H1 (cell line): ENCODE measurements around the gene GALNT9. TPM values are rescaled to one million over a fixed set of nuclear protein-coding genes. Genes with fewer than 3 reads are reported as not detected.
A peak's percentile ranks its signal among the peaks of the same experiment; 100 is the strongest.

ENCODE experiments used
- CTCF ChIA-PET: fragments of 300-600 bp; sonication (Branson Sonifier 250); formaldehyde crosslinking; loops from one replicate; lab custom pipeline; 2021; ENCODE audit not compliant: partially characterized antibody; lab: Charles Lee
- POLR2A ChIA-PET: fragments of 300-600 bp; sonication (Branson Sonifier 250); formaldehyde crosslinking; loops from one replicate; lab custom pipeline; 2021; ENCODE audit warnings: inconsistent platforms; ENCODE audit not compliant: partially characterized antibody; lab: Charles Lee
- DNase-seq, 2 experiments: peaks; one replicate each; pipeline versions ENCODE4 v3.0.0 to v3.0.0-alpha.2; 2010 to 2022; ENCODE audit warnings: low spot score in 2 of 2, low read depth in 1 of 2, mixed read lengths in 1 of 2
- FAIRE-seq: peaks from 2 replicates; lab custom pipeline; 2011; peaks lifted over from hg19 to GRCh38; lab: Jason Lieb, UNC
- H2AFZ ChIP-seq: 2 replicates; pipeline ENCODE4 v1.8.1; 2012; ENCODE audit warnings: low read length, inconsistent platforms
- H2AK5ac ChIP-seq: 2 replicates; pipeline ENCODE4 v1.6.1; 2013; ENCODE audit warnings: low read depth, low read length
- H2BK120ac ChIP-seq: replicated peaks from 2 replicates; pipeline ENCODE3; 2013; ENCODE audit warnings: low read depth, low read length, inconsistent platforms
- H2BK12ac ChIP-seq: 2 replicates; pipeline ENCODE4 v1.6.1; 2013; ENCODE audit warnings: low read depth, low read length
- H2BK15ac ChIP-seq: 2 replicates; pipeline ENCODE4 v1.6.1; 2013; ENCODE audit warnings: low read length
- H2BK20ac ChIP-seq: 2 replicates; pipeline ENCODE4 v1.6.1; 2013; ENCODE audit warnings: low read length
- H2BK5ac ChIP-seq: 2 replicates; pipeline ENCODE4 v1.6.1; 2013; ENCODE audit warnings: low read depth, low read length
- H3K14ac ChIP-seq: 2 replicates; pipeline ENCODE4 v1.6.1; 2013; ENCODE audit warnings: inconsistent platforms; ENCODE audit not compliant: insufficient read length
- H3K18ac ChIP-seq: 2 replicates; pipeline ENCODE4 v1.6.1; 2013; ENCODE audit warnings: low read length; ENCODE audit errors: extremely low read depth
- H3K23ac ChIP-seq: 2 replicates; pipeline ENCODE4 v1.6.1; 2013; ENCODE audit warnings: inconsistent platforms; ENCODE audit not compliant: insufficient read length
- H3K23me2 ChIP-seq: 2 replicates; pipeline ENCODE4 v1.6.1; 2013; ENCODE audit warnings: low read depth, low read length
- H3K27ac ChIP-seq: 2 replicates; pipeline ENCODE4 v1.6.1; 2011; ENCODE audit warnings: low read depth, low read length, inconsistent platforms
- H3K27me3 ChIP-seq, 4 experiments: replicated peaks in 1 of 4; 1 replicate in 1 of 4; 2 replicates in 3 of 4; pipeline versions ENCODE4 v1.6.1 to v1.8.1; 2011 to 2013; ENCODE audit warnings: low read length in 3 of 4, mild to moderate bottlenecking in 3 of 4, inconsistent platforms in 2 of 4, mixed read lengths in 2 of 4, moderate library complexity in 1 of 4; ENCODE audit not compliant: control insufficient read depth in 3 of 4, insufficient read depth in 3 of 4; ENCODE audit errors: extremely low read depth in 1 of 4
- H3K36me3 ChIP-seq, 4 experiments: 2 replicates each; pipeline versions ENCODE4 v1.6.1 to v1.8.1; 2011 to 2013; ENCODE audit warnings: mild to moderate bottlenecking in 4 of 4, low read length in 3 of 4, moderate library complexity in 2 of 4, control low read depth in 1 of 4, inconsistent platforms in 1 of 4; ENCODE audit not compliant: insufficient read depth in 4 of 4, control insufficient read depth in 2 of 4
- H3K4ac ChIP-seq: replicated peaks from 2 replicates; pipeline ENCODE3; 2013; ENCODE audit warnings: low read length, low read depth, mixed read lengths, inconsistent platforms; ENCODE audit not compliant: insufficient read length
- H3K4me1 ChIP-seq, 4 experiments: replicated peaks in 1 of 4; 1 replicate in 1 of 4; 2 replicates in 3 of 4; pipeline versions ENCODE4 v1.6.1 to v1.8.1; 2011 to 2013; ENCODE audit warnings: low read length in 3 of 4, inconsistent platforms in 2 of 4, mixed read lengths in 1 of 4; ENCODE audit not compliant: insufficient read depth in 4 of 4, control insufficient read depth in 3 of 4
- H3K4me2 ChIP-seq, 2 experiments: 2 replicates each; pipeline versions ENCODE4 v1.6.1 to v1.8.1; 2011 to 2013; ENCODE audit warnings: low read depth in 2 of 2, low read length in 2 of 2, control low read depth in 1 of 2, inconsistent platforms in 1 of 2, mild to moderate bottlenecking in 1 of 2; ENCODE audit not compliant: insufficient read depth in 1 of 2
- H3K4me3 ChIP-seq, 4 experiments: fragments of 200-600, 300-600 bp in 1 of 4; sonication (generic), shearing (Covaris generic), sonication (Bioruptor Twin) in 1 of 4; 2 replicates each; pipeline versions ENCODE4 v1.5.1 to v1.8.1; 2011 to 2016; ENCODE audit warnings: low read length in 4 of 4, low read depth in 3 of 4, control low read depth in 2 of 4, inconsistent platforms in 2 of 4, mild to moderate bottlenecking in 2 of 4, mixed read lengths in 1 of 4, moderate library complexity in 1 of 4; ENCODE audit not compliant: insufficient read depth in 2 of 4; ENCODE audit errors: extremely low read depth in 1 of 4
- H3K56ac ChIP-seq: replicated peaks from 2 replicates; pipeline ENCODE3; 2013; ENCODE audit warnings: low read depth, mild to moderate bottlenecking, mixed read lengths, low read length, inconsistent platforms; ENCODE audit not compliant: insufficient read length
- H3K79me1 ChIP-seq: 2 replicates; pipeline ENCODE4 v1.6.1; 2013; ENCODE audit warnings: low read depth, low read length, control low read depth
- H3K79me2 ChIP-seq, 2 experiments: 2 replicates each; pipeline versions ENCODE4 v1.6.1 to v1.8.1; 2012 to 2013; ENCODE audit warnings: low read length in 2 of 2, mild to moderate bottlenecking in 2 of 2, inconsistent platforms in 1 of 2; ENCODE audit not compliant: insufficient read depth in 2 of 2, control insufficient read depth in 1 of 2
- H3K9ac ChIP-seq, 4 experiments: replicated peaks in 1 of 4; 1 replicate in 1 of 4; 2 replicates in 3 of 4; pipeline versions ENCODE4 v1.6.1 to v1.8.1; 2011 to 2013; ENCODE audit warnings: low read depth in 3 of 4, low read length in 3 of 4, control low read depth in 2 of 4, mild to moderate bottlenecking in 2 of 4, moderate library complexity in 2 of 4, inconsistent platforms in 1 of 4; ENCODE audit errors: extremely low read depth in 1 of 4
- H3K9me3 ChIP-seq, 2 experiments: 2 replicates each; pipeline versions ENCODE4 v1.6.1 to v1.8.1; 2012 to 2013; ENCODE audit warnings: mild to moderate bottlenecking in 2 of 2, moderate library complexity in 2 of 2, control low read depth in 1 of 2, inconsistent platforms in 1 of 2, low read depth in 1 of 2, low read length in 1 of 2, mixed read lengths in 1 of 2; ENCODE audit not compliant: insufficient read depth in 2 of 2
- H4K20me1 ChIP-seq, 2 experiments: replicated peaks in 1 of 2; 2 replicates each; pipeline versions ENCODE3 to v1.8.1; 2011 to 2013; ENCODE audit warnings: inconsistent platforms in 2 of 2, low read length in 2 of 2, mild to moderate bottlenecking in 1 of 2; ENCODE audit not compliant: insufficient read depth in 2 of 2, control insufficient read depth in 1 of 2
- H4K5ac ChIP-seq: 2 replicates; pipeline ENCODE4 v1.6.1; 2013; ENCODE audit warnings: low read length, low read depth, mixed read lengths, inconsistent platforms; ENCODE audit not compliant: insufficient read length
- H4K8ac ChIP-seq: 2 replicates; pipeline ENCODE4 v1.8.0; 2013; ENCODE audit warnings: mild to moderate bottlenecking, moderate library complexity, low read length, inconsistent platforms; ENCODE audit not compliant: insufficient read depth; ENCODE audit errors: extremely low read depth
- H4K91ac ChIP-seq: replicated peaks from 2 replicates; pipeline ENCODE3; 2013; ENCODE audit warnings: low read length, mixed read lengths, inconsistent platforms; ENCODE audit not compliant: insufficient read length
- CREB1 ChIP-seq: IDR thresholded peaks from 2 replicates; pipeline ENCODE4 v1.6.1; 2012; ENCODE audit warnings: inconsistent platforms
- CTBP2 ChIP-seq: IDR thresholded peaks from 2 replicates; pipeline ENCODE4 v1.7.0; 2011; ENCODE audit warnings: borderline replicate concordance, mild to moderate bottlenecking, moderate library complexity, mixed read lengths, low read length; ENCODE audit not compliant: insufficient read depth, insufficient read length
- EP300 ChIP-seq, 2 experiments: IDR thresholded peaks; 1 replicate in 1 of 2; 2 replicates in 1 of 2; pipeline ENCODE4 v1.6.1; 2011 to 2012; ENCODE audit warnings: low read depth in 2 of 2, low read length in 2 of 2, mild to moderate bottlenecking in 2 of 2, borderline replicate concordance in 1 of 2, inconsistent platforms in 1 of 2, moderate library complexity in 1 of 2
- JUN ChIP-seq: IDR thresholded peaks from 2 replicates; pipeline ENCODE4 v1.6.1; 2011; ENCODE audit warnings: low read depth, mild to moderate bottlenecking, improper control_type of control experiment, low read length
- KDM1A ChIP-seq: fragments of 200-600, 300-600 bp; sonication (generic); IDR thresholded peaks from 2 replicates; pipeline ENCODE4 v1.7.1; 2016; ENCODE audit warnings: mild to moderate bottlenecking, low read length, borderline replicate concordance
- POLR2AphosphoS5 ChIP-seq: IDR thresholded peaks from 2 replicates; pipeline ENCODE4 v1.6.1; 2011; ENCODE audit warnings: low read depth, low read length
- ZNF274 ChIP-seq: IDR thresholded peaks from 2 replicates; pipeline ENCODE4 v1.7.0; 2012; ENCODE audit warnings: low read length, borderline replicate concordance; ENCODE audit errors: extremely low read depth
- WGBS, 2 experiments: shearing (Covaris generic) in 1 of 2; methylation state at CpG; one replicate each; pipeline versions ENCODE4 v1.1.6 to v1.1.7; 2013 to 2015; ENCODE audit warnings: low lambda C conversion rate in 2 of 2, mixed read lengths in 2 of 2, inconsistent platforms in 1 of 2, low coverage in 1 of 2, missing lambda C conversion rate in 1 of 2; ENCODE audit not compliant: insufficient replicate concordance in 2 of 2, insufficient coverage in 1 of 2, insufficient read length in 1 of 2; ENCODE audit errors: extremely low coverage in 1 of 2, missing lambda C conversion rate in 1 of 2; 5-methylcytosine and 5-hydroxymethylcytosine counted together
- polyA plus RNA-seq, 7 experiments: library from polyadenylated mRNA; depleted of rRNA in 3 of 7; stranded (reverse) in 5 of 7; unstranded in 2 of 7; fragments of >200 nt in 5 of 7; fragments of 200-250 nt in 2 of 7; gene quantifications; 1 replicate in 5 of 7; 2 replicates in 1 of 7; 4 replicates in 1 of 7; pipeline versions ENCODE4 v1.2.1 to v1.2.3, GENCODE V29; 2011 to 2013; ENCODE audit warnings: missing spikeins in 2 of 7, mixed read lengths in 2 of 7
- total RNA-seq: library from RNA; stranded (reverse); fragmentation: NEBNext Ultra II Directional; extraction: Animal tissue kit (Norgen Biotek cat#: 25700); gene quantifications from 2 replicates; pipeline ENCODE4 v1.2.1, GENCODE V29; 2021

The GALNT9 gene
- total and polyA plus RNA-seq, 2 of the 8 experiments (the other 6 are each of a cell fraction or from before 2014, with no cell fraction given): 2.0 to 3.6 TPM

DNA sequence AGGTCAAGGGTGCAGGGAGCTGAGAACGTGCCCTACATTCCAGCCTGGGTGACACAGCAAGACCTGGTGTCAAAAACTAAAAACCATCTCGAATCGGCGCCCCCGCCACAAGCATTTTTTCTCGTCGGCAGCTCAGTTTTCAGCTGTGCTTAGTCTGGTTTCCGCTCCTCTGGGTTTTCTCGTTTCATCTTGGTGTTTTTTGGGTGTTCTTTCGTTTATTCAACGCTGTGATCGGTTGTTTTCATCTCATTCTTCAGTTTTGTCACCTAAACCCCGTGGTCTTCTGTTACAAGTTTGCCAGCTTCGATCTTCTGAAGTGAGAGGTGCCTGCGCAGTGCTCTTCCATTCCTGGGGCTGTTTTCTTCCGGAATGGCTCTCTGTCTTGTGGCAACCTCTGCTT is 143.7 kb downstream of the GALNT9 start:
- Histone ChIP-seq H2BK120ac (no peak overlapping the region), H3K18ac (no peak overlapping the region), H3K9ac (no peak overlapping the region), H2BK12ac (no peak overlapping the region), H3K79me2 (no peaks in the 10 kb centered on the region), H2AK5ac (no peak overlapping the region), H4K20me1 (peaks cover 0 to 7% of the 10 kb centered on the region in 2 experiments), H3K4ac (no peak overlapping the region), H3K23ac (no peak overlapping the region), H3K23me2 (peaks cover 12% of the 10 kb centered on the region; the same call in 1 of the 2 replicates), H2BK5ac (no peak overlapping the region), H4K8ac (no peak overlapping the region), H3K4me3 (no peak overlapping the region), H3K36me3 (no peaks in the 10 kb centered on the region), H3K4me1 (peaks cover 0 to 11% (median 8%) of the 10 kb centered on the region in 4 experiments; a peak in 5 of 7 replicates), H3K27me3 (peaks cover 4 to 74% (median 47%) of the 10 kb centered on the region in 4 experiments), H3K27ac (no peak overlapping the region), H2BK15ac (no peak overlapping the region), H4K5ac (no peak overlapping the region), H3K14ac (no peak overlapping the region), H4K91ac (no peak overlapping the region), H3K56ac (no peak overlapping the region), H3K79me1 (no peaks in the 10 kb centered on the region), H2BK20ac (no peak overlapping the region), H3K4me2 (peak overlapping the region in 1 of 2 experiments; percentile 5; a peak in 1 of 4 replicates), H2AFZ (no peak overlapping the region), H3K9me3 (peaks cover 0 to 16% of the 10 kb centered on the region in 2 experiments; a peak in 1 of 4 replicates)
- 87% methylated on average over 16 of the region's 16 CpGs; no CpG with 5 or more reads in 1 of the 2 experiments for WGBS, 2 experiments
- DNase-seq (no peak), FAIRE-seq (no peak)
- TF ChIP-seq ZNF274 (no peak), EP300 (IDR thresholded peaks at IDR 0.05; ENCODE audit: borderline replicate concordance in 1 of 2, low read depth in 2 of 2, low read length in 2 of 2) (no peak), CTBP2 (no peak), KDM1A (no peak), JUN (no peak), POLR2AphosphoS5 (no peak), CREB1 (no peak)
- ChIA-PET CTCF (interaction anchor here (1.0 kb wide), 1 partner anchor 32 kb away, joined by 3 read pairs; no protein-coding TSS in a partner anchor), POLR2A (interaction anchor here (0.9 kb wide), 1 partner anchor 10 kb away, joined by 5 read pairs; no protein-coding TSS in a partner anchor)
